Retina (tissue), 1 donor: Measurements from ENCODE around the gene SNHG17.
"Not testable (repeated sequence)": the region's sequence is repeated elsewhere in the genome, so short reads cannot be mapped to it uniquely, and the experiment has no call there.

Experiments
- DNase-seq: peaks from one replicate; pipeline ENCODE4 v3.0.0-alpha.2; 2016

Gene SNHG17

GRCh38 chr20:38418509-38419204 lies 16.5 kb downstream of the SNHG17 start:
- no peak for DNase-seq

DNA sequence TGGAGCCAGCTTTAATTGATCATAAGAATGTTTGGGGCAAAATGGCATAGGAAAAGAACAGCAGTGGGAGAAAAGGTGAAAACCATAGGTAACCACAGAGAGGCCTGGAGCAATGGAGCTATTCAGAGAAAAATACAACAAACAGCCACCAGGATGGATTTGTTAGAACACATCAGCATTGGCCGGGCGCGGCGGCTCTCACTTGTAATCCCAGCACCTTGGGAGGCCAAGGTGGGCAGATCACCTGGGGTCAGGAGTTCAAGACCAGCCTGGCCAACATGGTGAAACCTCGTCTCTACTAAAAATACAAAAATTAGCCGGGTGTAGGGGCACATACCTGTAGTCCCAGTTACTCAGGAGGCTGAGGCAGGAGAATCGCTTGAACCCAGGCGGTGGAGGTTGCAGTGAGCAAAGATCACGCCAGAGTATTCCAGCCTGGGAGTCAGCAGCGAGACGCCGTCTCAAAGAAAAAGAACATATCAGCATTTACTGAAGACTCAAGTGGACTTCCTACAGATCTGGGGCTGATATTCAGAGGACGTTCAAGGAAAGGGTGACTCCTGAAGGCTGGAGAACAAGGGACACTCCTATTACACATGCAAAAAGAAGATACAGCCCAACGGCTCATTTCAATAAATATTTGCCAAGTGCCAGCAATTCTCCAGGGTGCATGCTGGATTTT lies 20.2 kb downstream of the SNHG17 start:
- DNase-seq = no peak

DNA sequence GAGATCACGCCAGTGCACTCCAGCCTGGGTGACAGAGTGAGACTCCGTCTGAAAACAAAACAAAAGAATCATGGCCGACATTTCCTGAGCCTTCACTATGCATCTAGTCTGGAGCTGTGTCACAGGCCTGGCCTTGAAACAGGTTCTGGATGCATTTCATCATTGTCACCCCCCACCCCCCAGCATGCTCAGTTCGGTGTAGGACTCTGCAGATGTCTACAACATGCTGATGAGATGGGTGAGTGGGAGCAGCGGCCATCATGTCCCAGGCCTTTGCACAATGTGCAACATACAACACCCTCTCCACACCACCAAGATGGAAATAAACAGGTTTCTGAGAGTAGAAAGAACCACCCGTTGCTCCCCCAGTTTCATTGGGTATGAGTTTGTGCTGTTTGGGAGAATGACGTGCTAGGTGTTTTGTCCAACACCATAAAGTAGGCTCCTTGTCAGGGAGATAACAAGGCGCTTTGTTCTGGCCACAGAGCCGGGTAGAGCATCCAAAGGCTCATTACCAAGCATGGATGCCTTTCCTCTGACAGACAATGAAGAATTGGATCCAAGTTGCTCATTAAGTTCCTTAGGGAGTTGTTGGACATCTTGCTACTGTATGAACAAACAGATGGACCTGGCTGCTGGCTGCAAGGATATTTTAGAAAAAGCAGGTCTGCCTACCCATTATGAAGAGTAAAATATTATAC lies 22.1 kb downstream of the SNHG17 start:
- DNase-seq = no peak

- DNase-seq = not testable (repeated sequence)
Measured at GRCh38 chr20:38407822-38408221, 27.3 kb downstream of the SNHG17 start.

- DNase-seq = no peak
Measured at GRCh38 chr20:38407321-38407720, 27.8 kb downstream of the SNHG17 start.

DNA sequence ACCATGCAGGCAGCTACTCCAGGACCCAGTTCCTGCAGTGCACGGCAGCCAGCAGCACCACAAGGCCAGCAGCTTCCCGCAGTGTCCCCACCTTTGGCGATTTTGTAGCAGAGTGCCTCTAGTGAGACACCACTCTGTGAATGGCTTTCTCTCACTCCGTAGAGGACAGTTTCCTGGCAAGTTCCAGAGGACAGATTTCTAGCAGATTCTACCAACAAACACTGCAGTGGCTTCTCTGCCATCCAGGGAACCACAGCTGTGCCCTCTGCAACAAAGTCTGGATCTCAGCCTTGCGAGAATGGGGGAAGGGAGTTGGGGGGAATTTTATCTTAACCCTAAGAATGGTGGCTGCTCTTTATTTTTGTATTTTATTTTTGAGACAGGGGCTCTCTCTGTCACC lies 28.7 kb downstream of the SNHG17 start:
- no peak for DNase-seq

DNA sequence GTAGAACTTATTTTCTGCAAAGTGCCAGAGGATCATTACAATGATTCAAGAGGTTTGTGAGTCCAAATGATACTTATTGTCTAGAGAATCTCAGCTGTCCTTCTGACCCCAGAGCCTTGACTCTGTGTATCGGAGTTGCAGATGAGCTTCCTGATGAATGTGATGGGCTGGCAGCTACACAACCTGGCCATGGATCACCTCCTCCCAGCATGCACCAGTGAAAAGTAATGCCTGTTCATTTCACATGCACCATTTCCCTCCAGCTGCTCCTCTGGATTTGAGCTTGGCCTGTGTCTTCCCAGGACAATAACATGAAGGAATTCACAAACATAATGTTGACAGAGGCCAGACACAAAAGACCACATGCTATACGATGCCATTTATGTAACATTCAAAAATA lies 30.0 kb downstream of the SNHG17 start:
- no peak for DNase-seq

DNA sequence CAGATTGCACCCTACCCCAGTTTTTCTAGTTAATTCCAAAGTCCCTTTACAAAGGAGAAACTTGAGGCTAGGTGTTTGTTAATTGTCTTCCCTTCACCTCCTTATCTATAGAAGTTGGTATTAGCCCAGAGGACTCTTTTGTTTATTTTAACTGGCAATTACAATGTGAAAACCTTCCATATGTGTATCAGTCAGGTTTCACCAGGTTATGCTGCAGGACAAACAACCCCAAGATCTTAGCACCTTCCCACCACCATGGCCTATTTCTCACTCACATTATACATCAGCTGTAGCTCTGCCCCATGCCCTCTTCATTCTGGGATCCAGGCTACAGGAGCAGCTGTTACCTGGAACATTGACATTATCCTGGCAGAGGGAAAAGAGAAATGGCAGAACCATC lies 31.1 kb downstream of the SNHG17 start:
- DNase-seq = no peak

DNA sequence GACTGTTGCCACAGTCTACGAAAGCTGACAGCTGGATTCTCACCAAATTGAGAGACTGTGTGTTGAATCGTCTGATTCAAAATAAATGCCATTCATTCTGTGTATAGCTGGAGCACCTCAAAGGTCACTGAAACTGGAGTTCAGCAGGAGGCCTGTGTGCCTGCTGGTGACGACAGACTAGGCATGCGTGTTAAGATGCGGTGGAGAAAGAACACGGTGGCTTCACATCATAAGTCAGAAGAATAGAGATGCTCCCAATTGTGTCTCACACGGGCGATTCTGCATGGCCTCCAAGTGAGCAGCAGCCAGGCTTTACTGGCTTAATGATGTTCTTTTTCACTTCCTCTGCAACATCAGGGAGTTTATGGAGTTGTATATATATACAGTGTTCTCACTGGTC lies 32.3 kb downstream of the SNHG17 start:
- DNase-seq = no peak

GRCh38 chr20:38402089-38402488 lies 33.0 kb downstream of the SNHG17 start:
- no peak for DNase-seq

GRCh38 chr20:38395751-38396395 lies 39.3 kb downstream of the SNHG17 start:
- not testable (repeated sequence) for DNase-seq

DNA sequence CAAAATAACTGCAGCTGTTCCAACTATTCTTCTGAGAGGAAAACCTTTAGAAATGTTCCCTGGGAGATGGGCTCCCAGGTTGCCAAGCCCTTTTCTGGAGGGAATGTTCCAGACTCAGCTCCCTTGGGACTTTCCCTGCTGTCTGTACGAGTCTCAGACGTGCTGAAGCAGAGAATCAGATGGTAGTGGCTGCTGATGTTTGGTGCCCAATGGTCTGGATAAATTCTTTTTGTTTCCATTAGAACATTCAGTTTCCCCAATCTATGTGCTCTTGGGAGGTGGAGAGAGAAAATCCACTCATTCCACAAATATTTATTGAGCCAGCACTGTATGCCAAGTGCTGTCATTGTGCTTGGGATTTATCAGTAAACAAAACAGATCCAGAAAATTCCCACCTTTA lies 40.0 kb downstream of the SNHG17 start:
- DNase-seq = no peak

- no peak for DNase-seq
Measured at GRCh38 chr20:38393259-38393658, 41.9 kb downstream of the SNHG17 start.

DNA sequence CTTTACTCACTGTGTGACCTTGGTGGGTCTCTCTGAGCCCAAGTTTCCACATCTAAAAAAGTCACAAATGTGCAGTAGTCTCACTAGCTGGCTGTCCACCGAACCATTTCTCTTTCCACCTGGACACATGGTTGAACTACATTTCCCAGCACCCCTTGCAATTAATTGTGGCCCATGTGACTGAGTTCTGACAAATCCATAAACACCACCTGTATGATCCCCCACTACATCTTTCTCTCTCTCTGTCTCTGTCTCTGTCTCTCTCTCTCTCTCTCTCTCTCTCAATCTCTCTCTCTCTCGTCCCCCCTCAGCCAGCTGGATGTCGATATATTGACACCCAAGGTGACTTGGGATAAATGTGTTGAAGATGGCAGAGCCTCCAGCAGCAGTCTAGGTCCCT lies 42.8 kb downstream of the SNHG17 start:
- no peak for DNase-seq

DNA sequence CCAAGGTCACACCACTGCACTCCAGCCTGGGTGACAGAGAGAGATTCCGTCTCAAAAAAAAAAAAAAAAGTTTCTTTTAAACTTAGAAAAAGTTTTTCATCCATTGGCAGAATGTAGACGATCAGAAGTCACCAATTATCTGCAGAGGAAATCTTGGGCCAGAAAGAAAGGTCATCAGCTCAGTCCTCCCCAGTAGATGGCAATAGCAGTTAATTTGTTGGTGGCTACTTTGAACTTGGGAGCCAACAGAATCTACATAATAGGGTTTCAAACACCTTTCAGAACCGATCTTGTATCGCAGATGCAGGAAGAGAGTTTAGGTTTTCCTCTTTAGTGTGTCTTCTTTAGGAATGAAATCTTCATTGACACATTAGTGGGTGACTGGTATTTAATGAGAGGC lies 47.2 kb downstream of the SNHG17 start:
- no peak for DNase-seq

DNA sequence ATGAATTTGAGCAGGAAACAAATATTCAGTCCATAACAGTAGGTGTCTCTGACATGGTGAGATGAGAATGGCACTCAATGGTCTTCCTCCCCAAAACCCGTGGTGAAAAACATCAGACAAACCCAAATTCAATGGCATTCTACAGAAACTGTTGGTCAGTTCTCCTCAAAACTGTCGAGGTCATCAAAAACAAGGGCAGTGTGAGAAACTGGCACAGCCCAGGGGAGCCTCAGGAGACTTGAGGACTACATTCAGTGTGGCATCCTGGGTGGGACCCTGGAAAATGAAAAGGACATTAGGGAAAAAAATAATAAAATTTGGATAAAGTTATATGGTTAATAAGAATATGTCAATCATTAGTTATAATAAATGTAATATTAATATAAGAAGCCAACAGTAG lies 48.3 kb downstream of the SNHG17 start:
- DNase-seq = no peak

DNA sequence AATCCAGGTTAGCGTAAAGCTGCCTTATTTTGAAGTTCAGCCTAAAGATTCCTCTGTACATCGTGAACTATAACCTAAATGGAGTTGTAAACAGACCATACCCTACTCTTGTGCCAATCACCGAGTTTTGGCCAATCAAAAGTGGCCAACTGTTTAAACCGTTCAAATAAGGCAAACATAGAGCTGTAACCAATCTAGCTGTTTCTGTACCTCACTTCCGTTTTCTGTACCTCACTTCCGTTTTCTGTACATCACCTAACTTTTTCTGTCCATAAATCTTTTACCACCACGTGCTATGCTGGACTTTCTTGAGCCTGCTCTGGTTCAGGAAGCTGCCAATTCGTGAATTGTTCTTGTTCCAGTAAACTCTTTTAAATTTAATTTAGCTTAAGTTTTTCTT lies 49.1 kb downstream of the SNHG17 start:
- no peak for DNase-seq

- no peak for DNase-seq
Measured at GRCh38 chr20:38383147-38383546, 52.0 kb downstream of the SNHG17 start.

GRCh38 chr20:38377838-38378237 lies 57.3 kb downstream of the SNHG17 start:
- DNase-seq = not testable (repeated sequence)

DNA sequence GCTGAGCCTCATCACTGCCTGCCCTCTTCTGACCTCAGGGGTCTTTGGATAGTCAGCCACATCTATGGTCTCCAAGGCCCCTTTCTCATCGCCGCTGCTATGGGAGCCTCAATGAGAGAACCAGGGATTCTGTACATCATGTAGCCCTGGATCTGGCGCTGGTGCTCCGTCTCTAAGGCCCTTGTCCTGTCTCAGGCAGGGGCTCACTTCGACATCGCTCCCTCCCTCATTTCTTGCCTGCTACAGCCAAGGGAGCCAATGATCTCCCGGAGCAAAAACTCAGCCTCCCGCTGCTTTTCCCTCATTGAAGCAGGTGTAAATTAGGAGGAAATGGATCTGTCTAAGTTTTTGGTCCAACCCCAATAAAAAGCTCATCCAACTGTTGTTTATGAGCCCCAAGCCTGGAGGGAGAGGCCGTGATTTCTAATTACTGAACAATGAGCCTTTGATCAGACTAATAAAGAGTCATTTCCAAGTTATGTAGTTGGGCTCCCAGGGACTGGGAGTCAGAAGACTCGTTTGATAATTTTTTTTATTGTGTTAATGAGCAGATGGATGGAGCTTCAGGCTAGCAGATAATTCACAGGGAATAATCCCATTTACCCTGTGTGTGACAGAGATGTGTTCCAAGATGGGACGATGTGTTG lies 58.0 kb downstream of the SNHG17 start:
- no peak for DNase-seq

DNA sequence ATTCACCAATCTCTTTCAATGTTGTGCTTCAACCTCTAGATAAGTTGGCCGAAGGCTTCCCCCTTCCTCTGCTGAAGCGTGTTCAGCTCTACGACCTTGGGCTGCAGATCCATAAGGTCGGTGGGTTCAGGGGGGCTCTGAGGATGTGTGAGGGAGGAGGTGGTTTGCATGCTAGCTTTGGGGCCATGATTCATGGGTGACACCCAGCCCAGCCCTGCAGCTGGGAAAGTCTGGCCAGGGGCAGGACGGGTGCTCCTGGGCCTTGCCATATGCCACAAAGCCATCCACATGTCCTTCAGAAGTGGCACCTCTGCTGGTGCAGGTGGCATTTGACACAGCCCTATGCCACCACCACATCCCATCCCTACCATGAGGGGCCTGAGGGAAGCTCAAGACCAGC lies 61.2 kb downstream of the SNHG17 start:
- DNase-seq = no peak

DNA sequence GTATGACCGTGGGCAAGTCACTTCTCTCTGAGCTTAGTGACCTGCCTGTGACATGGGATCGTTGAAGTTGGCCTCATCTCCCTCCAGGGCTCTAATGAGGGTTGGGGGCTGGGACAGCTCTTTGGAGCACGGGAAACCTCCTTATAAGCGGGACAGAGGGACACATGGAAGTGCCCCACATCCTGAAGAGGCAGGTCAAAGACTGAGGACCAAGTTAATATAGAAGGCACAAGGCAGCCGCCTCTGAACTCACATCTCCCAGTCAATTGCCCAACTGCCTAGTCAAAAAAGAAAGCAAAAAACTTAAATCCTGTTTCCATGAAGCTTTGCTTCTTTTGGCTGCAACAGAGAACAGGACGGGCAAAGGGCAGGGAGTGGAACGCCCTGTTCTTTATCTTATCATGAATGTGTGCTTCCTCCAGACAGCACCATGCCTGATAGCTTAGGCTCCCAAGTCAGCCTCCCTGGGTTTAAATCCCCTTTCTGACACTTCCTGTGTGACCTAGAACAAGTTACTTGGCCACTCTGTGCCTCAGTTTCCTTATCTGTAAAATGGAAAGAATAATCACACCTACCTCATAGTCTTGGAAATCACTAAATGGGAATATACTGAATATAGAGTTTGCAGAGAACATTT lies 61.8 kb downstream of the SNHG17 start:
- no peak for DNase-seq

DNA sequence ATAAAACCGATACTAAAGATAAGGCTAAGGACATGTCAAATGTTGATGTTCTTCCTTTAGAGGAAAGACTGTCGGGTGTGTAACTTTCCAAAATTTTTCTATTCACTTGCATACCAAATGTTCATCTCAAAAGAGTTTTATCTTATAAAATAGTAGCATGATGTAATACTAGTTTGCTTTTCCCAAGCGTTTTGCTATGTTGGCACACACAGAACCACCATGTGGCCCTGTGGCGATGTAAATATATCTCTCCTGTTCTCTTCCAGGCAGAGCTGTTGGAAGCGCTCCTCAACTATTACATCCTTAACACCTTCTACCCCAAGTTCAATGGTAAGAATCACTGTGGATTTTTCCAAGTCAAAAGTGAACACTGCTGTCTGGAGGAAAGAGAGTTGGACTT lies 62.3 kb downstream of the SNHG17 start:
- DNase-seq = no peak
